SU-DHL-6 (cell line): ENCODE measurements around the gene F12.

Source experiments
- H2AFZ ChIP-seq: fragments of 200-600 bp; sonication (generic); 2 replicates; pipeline ENCODE4 v1.6.1; 2014; ENCODE audit warnings: low read depth, mild to moderate bottlenecking, moderate library complexity, mixed read lengths, antibody characterized with exemption, low read length; ENCODE audit not compliant: severe bottlenecking
- H3F3A ChIP-seq: fragments of 200-600 bp; shearing (Covaris generic); 2 replicates; pipeline ENCODE4 v1.6.0; 2016; ENCODE audit warnings: antibody characterized with exemption, mild to moderate bottlenecking; ENCODE audit not compliant: insufficient read depth
- H3K27ac ChIP-seq: fragments of 200-600 bp; sonication (generic); 2 replicates; pipeline ENCODE4 v1.5.1; 2016; ENCODE audit warnings: low read depth, mild to moderate bottlenecking, low read length, moderate library complexity, mixed read lengths
- H3K27me3 ChIP-seq: fragments of 200-600 bp; sonication (generic), shearing (Covaris generic); 2 replicates; pipeline ENCODE4 v1.6.0; 2014; ENCODE audit warnings: mild to moderate bottlenecking, low read length
- H3K36me3 ChIP-seq: fragments of 200-600 bp; sonication (generic); 2 replicates; pipeline ENCODE4 v1.6.1; 2014; ENCODE audit warnings: mild to moderate bottlenecking, low read length, mixed read lengths
- H3K4me2 ChIP-seq: fragments of 300-600, 200-600 bp; shearing (Covaris generic), sonication (generic); 2 replicates; pipeline ENCODE4 v1.6.0; 2014; ENCODE audit warnings: low read length, low read depth, mild to moderate bottlenecking; ENCODE audit not compliant: poor library complexity, severe bottlenecking
- H3K4me3 ChIP-seq: fragments of 200-600 bp; sonication (generic); 2 replicates; pipeline ENCODE4 v1.5.1; 2014; ENCODE audit warnings: antibody characterized with exemption, low read length, mild to moderate bottlenecking, mixed read lengths; ENCODE audit not compliant: insufficient read depth, poor library complexity, severe bottlenecking
- H3K79me2 ChIP-seq: fragments of 200-600 bp; sonication (generic); 2 replicates; pipeline ENCODE4 v1.6.1; 2014; ENCODE audit warnings: mild to moderate bottlenecking, low read length, moderate library complexity; ENCODE audit not compliant: insufficient read depth
- H3K9ac ChIP-seq: fragments of 200-600 bp; sonication (generic); 2 replicates; pipeline ENCODE4 v1.7.0; 2014; ENCODE audit warnings: mild to moderate bottlenecking, low read length
- H3K9me2 ChIP-seq: fragments of 200-600 bp; sonication (generic); replicated peaks from 2 replicates; pipeline ENCODE4 v1.6.1; 2014; ENCODE audit warnings: low read length; ENCODE audit not compliant: insufficient read depth
- H3K9me3 ChIP-seq: fragments of 200-600 bp; sonication (generic); 2 replicates; pipeline ENCODE4 v1.6.1; 2014; ENCODE audit warnings: low read length, mixed read lengths; ENCODE audit not compliant: insufficient read depth
- H4K20me1 ChIP-seq: fragments of 200-600 bp; sonication (generic); 2 replicates; pipeline ENCODE4 v1.6.1; 2014; ENCODE audit warnings: low read depth, mild to moderate bottlenecking, antibody characterized with exemption, low read length, moderate library complexity, mixed read lengths
- EZH2phosphoT487 ChIP-seq: fragments of 200-600 bp; sonication (generic), shearing (Covaris generic); conservative IDR thresholded peaks from 2 replicates; pipeline ENCODE4 v1.6.1; 2018; ENCODE audit warnings: mild to moderate bottlenecking, antibody characterized with exemption, low read length, moderate library complexity, mixed read lengths
- TF ChIP-seq, protein P1 (sequence below): fragments of 200-600 bp; sonication (generic); IDR thresholded peaks from one replicate; pipeline ENCODE4 v1.5.1; 2017; ENCODE audit warnings: antibody characterized with exemption, mild to moderate bottlenecking, low read length, moderate library complexity; ENCODE audit not compliant: insufficient read depth, poor library complexity, severe bottlenecking

Gene F12

GRCh38 chr5:177409043-177409801, at the start of gene F12:
F12 (minus strand) TSS chr5:177409564; CDS start chr5:177409527, 37 bp downstream.
- Histone ChIP-seq H4K20me1 (no peaks in the 10 kb centered on the region), H3K4me2 (no peak within 1 kb of the TSS), H3F3A (no peaks in the 10 kb centered on the region; the same call in 1 of the 2 replicates), H3K9me3 (no peaks in the 10 kb centered on the region), H2AFZ (no peak within 1 kb of the TSS), H3K79me2 (no peaks in the 10 kb centered on the region), H3K27me3 (no peaks in the 10 kb centered on the region), H3K27ac (no peak within 1 kb of the TSS), H3K4me3 (no peak within 1 kb of the TSS), H3K9me2 (no peaks in the 10 kb centered on the region), H3K9ac (no peak within 1 kb of the TSS), H3K36me3 (no peaks in the 10 kb centered on the region)
- TF ChIP-seq, protein P1, sequence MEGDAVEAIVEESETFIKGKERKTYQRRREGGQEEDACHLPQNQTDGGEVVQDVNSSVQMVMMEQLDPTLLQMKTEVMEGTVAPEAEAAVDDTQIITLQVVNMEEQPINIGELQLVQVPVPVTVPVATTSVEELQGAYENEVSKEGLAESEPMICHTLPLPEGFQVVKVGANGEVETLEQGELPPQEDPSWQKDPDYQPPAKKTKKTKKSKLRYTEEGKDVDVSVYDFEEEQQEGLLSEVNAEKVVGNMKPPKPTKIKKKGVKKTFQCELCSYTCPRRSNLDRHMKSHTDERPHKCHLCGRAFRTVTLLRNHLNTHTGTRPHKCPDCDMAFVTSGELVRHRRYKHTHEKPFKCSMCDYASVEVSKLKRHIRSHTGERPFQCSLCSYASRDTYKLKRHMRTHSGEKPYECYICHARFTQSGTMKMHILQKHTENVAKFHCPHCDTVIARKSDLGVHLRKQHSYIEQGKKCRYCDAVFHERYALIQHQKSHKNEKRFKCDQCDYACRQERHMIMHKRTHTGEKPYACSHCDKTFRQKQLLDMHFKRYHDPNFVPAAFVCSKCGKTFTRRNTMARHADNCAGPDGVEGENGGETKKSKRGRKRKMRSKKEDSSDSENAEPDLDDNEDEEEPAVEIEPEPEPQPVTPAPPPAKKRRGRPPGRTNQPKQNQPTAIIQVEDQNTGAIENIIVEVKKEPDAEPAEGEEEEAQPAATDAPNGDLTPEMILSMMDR, result no peak
- no peak for TF ChIP-seq EZH2phosphoT487

- Histone ChIP-seq H3K4me3 (no peak overlapping the region), H3K9ac (no peak overlapping the region), H3K9me3 (no peaks in the 10 kb centered on the region), H3K4me2 (no peak overlapping the region), H2AFZ (no peak overlapping the region), H3K9me2 (no peaks in the 10 kb centered on the region), H3F3A (peaks cover 13% of the 10 kb centered on the region), H3K27ac (no peak overlapping the region), H3K79me2 (no peaks in the 10 kb centered on the region), H3K36me3 (no peaks in the 10 kb centered on the region), H3K27me3 (no peaks in the 10 kb centered on the region), H4K20me1 (peaks cover under 1% of the 10 kb centered on the region; the same call in 1 of the 2 replicates)
- TF ChIP-seq, protein P1, result no peak
- TF ChIP-seq EZH2phosphoT487, result no peak
These were observed 49.6 kb upstream of the F12 start for GRCh38 chr5:177458912-177459350.

GRCh38 chr5:177457852-177458681, 48.7 kb upstream of the F12 start:
- TF ChIP-seq EZH2phosphoT487, result no peak
- TF ChIP-seq, protein P1, result no peak
- Histone ChIP-seq H3F3A (peaks cover 13% of the 10 kb centered on the region), H3K4me3 (no peak overlapping the region), H3K4me2 (no peak overlapping the region), H3K27me3 (no peaks in the 10 kb centered on the region), H4K20me1 (peaks cover 3% of the 10 kb centered on the region; the same call in 1 of the 2 replicates), H3K79me2 (no peaks in the 10 kb centered on the region), H3K9me3 (no peaks in the 10 kb centered on the region), H3K9ac (no peak overlapping the region), H3K27ac (no peak overlapping the region), H3K9me2 (no peaks in the 10 kb centered on the region), H3K36me3 (no peaks in the 10 kb centered on the region), H2AFZ (no peak overlapping the region)
